Panc1 (cell line): Measurements from ENCODE around the gene ATXN1. TPM values are rescaled to one million over a fixed set of nuclear protein-coding genes. Genes with fewer than 3 reads are reported as not detected.

Experiments used
- ATAC-seq: fragments of 200-7000 bp; cut with Tn5 transposase; 2 replicates; pipeline ENCODE4 v1.9.1; 2020; ENCODE audit warnings: mild to moderate bottlenecking, moderate library complexity
- BruUV-seq: library from RNA; stranded (reverse); fragments of 400-500 nt; replicated peaks from 2 replicates; lab custom pipeline; 2021; lab: Mats Ljungman, UMichigan
- CTCF ChIA-PET: fragments of 300-600 bp; sonication (Branson Sonifier 250); formaldehyde crosslinking; loops from one replicate; lab custom pipeline; 2022; ENCODE audit warnings: antibody characterized with exemption; lab: Charles Lee
- POLR2A ChIA-PET: fragments of 300-600 bp; sonication (Branson Sonifier 250); formaldehyde crosslinking; loops from one replicate; lab custom pipeline; 2022; ENCODE audit warnings: antibody characterized with exemption; lab: Charles Lee
- DNase-seq: peaks from one replicate; pipeline ENCODE4 v3.0.0-alpha.2; 2010; ENCODE audit warnings: low read depth, low spot score
- H3K27ac ChIP-seq: 2 replicates; pipeline ENCODE4 v1.5.1; 2011; ENCODE audit warnings: mild to moderate bottlenecking, low read length, inconsistent platforms
- H3K27me3 ChIP-seq: fragments of 200-500 bp; sonication (Bioruptor generic); 2 replicates; pipeline ENCODE4 v1.6.0; 2014; ENCODE audit warnings: low read length, inconsistent platforms; ENCODE audit not compliant: control insufficient read depth, insufficient read depth
- H3K36me3 ChIP-seq: fragments of 200-500 bp; sonication (Bioruptor generic); 2 replicates; pipeline ENCODE4 v1.5.1; 2014; ENCODE audit warnings: inconsistent platforms, mild to moderate bottlenecking, low read length, moderate library complexity; ENCODE audit not compliant: control insufficient read depth, insufficient read depth
- H3K4me1 ChIP-seq: 2 replicates; pipeline ENCODE4 v1.5.1; 2011; ENCODE audit warnings: inconsistent platforms, mild to moderate bottlenecking, low read length, moderate library complexity; ENCODE audit not compliant: control insufficient read depth, insufficient read depth
- H3K4me3 ChIP-seq, 2 experiments: 2 replicates each; pipeline ENCODE4 v1.5.1; 2011 to 2012; ENCODE audit warnings: low read depth in 2 of 2, low read length in 2 of 2, mild to moderate bottlenecking in 2 of 2, inconsistent platforms in 1 of 2, moderate library complexity in 1 of 2
- H3K9me3 ChIP-seq: fragments of 200-500 bp; sonication (Bioruptor generic); 2 replicates; pipeline ENCODE4 v1.5.1; 2014; ENCODE audit warnings: low read depth, mild to moderate bottlenecking, inconsistent platforms, low read length, moderate library complexity; ENCODE audit not compliant: control insufficient read depth, insufficient read depth
- CTCF ChIP-seq: fragments of 450-650 bp; IDR thresholded peaks from 2 replicates; pipeline ENCODE4 v1.5.1; 2017; ENCODE audit warnings: mild to moderate bottlenecking
- POLR2AphosphoS5 ChIP-seq: IDR thresholded peaks from 2 replicates; pipeline ENCODE4 v1.6.1; 2012; ENCODE audit warnings: mild to moderate bottlenecking, low read depth, low read length, moderate library complexity
- REST ChIP-seq, 2 experiments: IDR thresholded peaks; 2 replicates each; pipeline ENCODE4 v1.6.1; 2011 to 2012; ENCODE audit warnings: low read depth in 2 of 2, control low read depth in 1 of 2, low read length in 1 of 2, mild to moderate bottlenecking in 1 of 2, moderate library complexity in 1 of 2; ENCODE audit not compliant: insufficient read depth in 1 of 2
- SIN3A ChIP-seq: IDR thresholded peaks from 2 replicates; pipeline ENCODE4 v1.6.1; 2012; ENCODE audit warnings: low read depth, mild to moderate bottlenecking, low read length, moderate library complexity, borderline replicate concordance; ENCODE audit not compliant: insufficient read depth
- TCF7L2 ChIP-seq: IDR thresholded peaks from 2 replicates; pipeline ENCODE4 v1.6.1; 2011; ENCODE audit warnings: mild to moderate bottlenecking, low read depth, low read length, inconsistent platforms
- in situ Hi-C: cut with HindIII; loops from 2 replicates; pipeline ENCODE4 v1.10.0; 2016; ENCODE audit warnings: low sequenced_read_pairs, low pct_unique_long_range_greater_than_20kb
- intact Hi-C: fragments of 100-400 bp; cut with micrococcal nuclease; formaldehyde crosslinking; loops from one replicate; pipeline ENCODE4 v1.10.0; 2022; ENCODE audit not compliant: unreplicated experiment
- total RNA-seq: library from RNA; stranded (reverse); gene quantifications from one replicate; pipeline ENCODE4 v1.2.1, GENCODE V29; 2021; ENCODE audit not compliant: unreplicated experiment

Gene ATXN1
- total RNA-seq, 1 experiment from 2014 or later: 67.1 TPM

- Histone ChIP-seq H3K9me3 (no peaks in the 10 kb centered on the region), H3K4me1 (no peaks in the 10 kb centered on the region), H3K36me3 (no peaks in the 10 kb centered on the region), H3K27me3 (peaks cover 2% of the 10 kb centered on the region), H3K27ac (no peak overlapping the region), H3K4me3 (no peak overlapping the region)
- ChIA-PET POLR2A (interaction anchor here (0.6 kb wide), 1 partner anchor 384 kb away, joined by 10 read pairs; no protein-coding TSS in a partner anchor), CTCF (no interaction called here)
- TF ChIP-seq REST (IDR thresholded peaks at IDR 0.05; ENCODE audit: insufficient read depth in 1 of 2, low read depth in 2 of 2, low read length in 1 of 2) (no peak), CTCF (no peak), SIN3A (no peak), POLR2AphosphoS5 (no peak), TCF7L2 (no peak)
- in situ Hi-C loops (no loop called here), intact Hi-C loops (no loop called here)
- DNase-seq (no peak), ATAC-seq (no peak)
- no TSS peak for BruUV-seq
Observed at GRCh38 chr6:16294371-16294770, 466.9 kb downstream of the ATXN1 start.

GRCh38 chr6:16292942-16293341 lies 468.3 kb downstream of the ATXN1 start:
- in situ Hi-C loops (no loop called here), intact Hi-C loops (no loop called here)
- ATAC-seq (no peak), DNase-seq (no peak)
- H3K4me3 ChIP-seq: no peak overlapping the region
- no peaks in the 10 kb centered on the region for H3K4me1 ChIP-seq
- H3K27me3 ChIP-seq: peaks cover 2% of the 10 kb centered on the region
- H3K9me3 ChIP-seq: no peaks in the 10 kb centered on the region
- TF ChIP-seq SIN3A (no peak), TCF7L2 (no peak), REST (IDR thresholded peaks at IDR 0.05; ENCODE audit: insufficient read depth in 1 of 2, low read depth in 2 of 2, low read length in 1 of 2) (no peak), CTCF (no peak), POLR2AphosphoS5 (no peak)
- ChIA-PET CTCF (interaction anchor here (0.6 kb wide), 1 partner anchor 31 kb away, joined by 3 read pairs; no protein-coding TSS in a partner anchor), POLR2A (no interaction called here)
- no peaks in the 10 kb centered on the region for H3K36me3 ChIP-seq
- no peak overlapping the region for H3K27ac ChIP-seq
- BruUV-seq: no TSS peak
